Thyroid gland (tissue), 4 donors: ENCODE results near the gene CTRB2. TPM values are rescaled to one million over a fixed set of nuclear protein-coding genes. Genes with fewer than 3 reads are reported as not detected.
"Not testable (repeated sequence)": the region's sequence is repeated elsewhere in the genome, so short reads cannot be mapped to it uniquely, and the experiment has no call there.

Experiments
- DNase-seq, 2 donors: peaks; one replicate each; pipeline ENCODE4 v3.0.0-alpha.2; 2019
- H3K27ac ChIP-seq, 3 donors: fragments of 200-600 bp; sonication (generic); 1 replicate in 2 of 3; 2 replicates in 1 of 3; pipeline ENCODE4 v1.5.1; 2016 to 2019; ENCODE audit warnings: mild to moderate bottlenecking in 1 of 3, moderate library complexity in 1 of 3
- H3K27me3 ChIP-seq: fragments of 200-600 bp; sonication (generic); one replicate; pipeline ENCODE4 v1.5.1; 2019
- H3K36me3 ChIP-seq, 2 donors: fragments of 200-600 bp; sonication (generic); one replicate each; pipeline ENCODE4 v1.5.1; 2016 to 2019
- H3K4me1 ChIP-seq, 2 donors: fragments of 200-600 bp; sonication (generic); one replicate each; pipeline ENCODE4 v1.5.1; 2017 to 2019
- H3K4me3 ChIP-seq, 3 donors: fragments of 200-600 bp; sonication (generic); replicated peaks in 1 of 3; 1 replicate in 2 of 3; 2 replicates in 1 of 3; pipeline ENCODE4 v1.5.1; 2016; ENCODE audit warnings: mild to moderate bottlenecking in 1 of 3
- H3K9me3 ChIP-seq: fragments of 200-600 bp; sonication (generic); one replicate; pipeline ENCODE4 v1.5.1; 2017
- CTCF ChIP-seq, 6 experiments: fragments of 200-600 bp in 3 of 6; fragments of 450-650 bp in 3 of 6; sonication (generic) in 3 of 6; IDR thresholded peaks; one replicate each; pipeline ENCODE4 v1.5.1; 2016 to 2019; ENCODE audit warnings: antibody characterized with exemption in 6 of 6, mild to moderate bottlenecking in 2 of 6, inconsistent platforms in 1 of 6, moderate library complexity in 1 of 6
- POLR2A ChIP-seq, 2 donors: fragments of 450-650 bp; IDR thresholded peaks; one replicate each; pipeline ENCODE4 v1.6.1; 2017; ENCODE audit warnings: antibody characterized with exemption in 2 of 2, mild to moderate bottlenecking in 2 of 2, moderate library complexity in 1 of 2
- WGBS, 2 donors: methylation state at CpG; one replicate each; pipeline ENCODE4 v1.1.5; 2017; 5-methylcytosine and 5-hydroxymethylcytosine counted together
- intact Hi-C: fragments of 100-400 bp; cut with DNase I; formaldehyde crosslinking; loops from one replicate; pipeline ENCODE4 v1.15.1; 2023
- total RNA-seq, 4 donors: library from RNA; depleted of rRNA; stranded (reverse); fragments of >200 nt; gene quantifications; one replicate each; pipeline ENCODE4 v1.2.3, GENCODE V29; 2016

CTRB2 gene
- total RNA-seq, 4 donors from 2014 or later = not detected

- Histone ChIP-seq H3K9me3 (no peaks in the 10 kb centered on the region), H3K4me1 (peaks cover 0 to 11% of the 10 kb centered on the region in 2 donors), H3K36me3 (no peaks in the 10 kb centered on the region), H3K27me3 (no peaks in the 10 kb centered on the region), H3K27ac (no peak overlapping the region), H3K4me3 (no peak overlapping the region)
- intact Hi-C loops = loop anchor here (2.0 to 10.0 kb wide), 2 partner anchors 19 to 177 kb away; no protein-coding TSS in a partner anchor
- WGBS, 2 donors = 85 to 87% methylated on average over 11 of the region's 11 CpGs
- TF ChIP-seq CTCF (IDR thresholded peaks at IDR 0.05) (no peak), POLR2A (IDR thresholded peaks at IDR 0.05) (no peak)
- no peak for DNase-seq
Observed at GRCh38 chr16:75207831-75208230, 870 bp upstream of the CTRB2 start.

GRCh38 chr16:75205961-75206748 is 806 bp downstream of the CTRB2 start:
- H3K36me3 ChIP-seq, H3K9me3 ChIP-seq, H3K27me3 ChIP-seq, H3K4me3 ChIP-seq: not testable (repeated sequence)
- intact Hi-C loops = loop anchor here (2.0 to 10.0 kb wide), 2 partner anchors 21 to 179 kb away; no protein-coding TSS in a partner anchor
- WGBS, 2 donors = 24 to 74% methylated on average over 14 to 15 of the region's 25 CpGs
- peak; percentile 84 to 88 for DNase-seq
- H3K4me1 ChIP-seq = peaks cover 0 to 11% of the 10 kb centered on the region in 2 donors
- peak overlapping the region in 1 of 3 donors; percentile 6 for H3K27ac ChIP-seq

- not testable (repeated sequence) for H3K27me3 ChIP-seq, H3K36me3 ChIP-seq, H3K9me3 ChIP-seq, DNase-seq, H3K4me3 ChIP-seq, H3K27ac ChIP-seq
- WGBS, 2 donors = no CpG with 5 or more reads among the region's 19 CpGs
- intact Hi-C loops = loop anchor here (10.0 kb wide), 1 partner anchor 179 kb away; no protein-coding TSS in a partner anchor
- peaks cover 0 to 11% of the 10 kb centered on the region in 2 donors for H3K4me1 ChIP-seq
Observed at GRCh38 chr16:75205438-75205837, 1.5 kb downstream of the CTRB2 start.

GRCh38 chr16:75204905-75205304 is 2.1 kb downstream of the CTRB2 start:
- not testable (repeated sequence) for H3K27ac ChIP-seq, H3K9me3 ChIP-seq, H3K36me3 ChIP-seq, DNase-seq, H3K27me3 ChIP-seq, H3K4me3 ChIP-seq
- peaks cover 0 to 11% of the 10 kb centered on the region in 2 donors for H3K4me1 ChIP-seq
- WGBS, 2 donors = no CpG with 5 or more reads among the region's 20 CpGs
- intact Hi-C loops = loop anchor here (10.0 kb wide), 1 partner anchor 180 kb away; no protein-coding TSS in a partner anchor

GRCh38 chr16:75204410-75204758 is 2.6 kb downstream of the CTRB2 start:
- Histone ChIP-seq H3K4me3 (no peak overlapping the region), H3K36me3 (no peaks in the 10 kb centered on the region), H3K9me3 (no peaks in the 10 kb centered on the region), H3K27ac (no peak overlapping the region), H3K27me3 (no peaks in the 10 kb centered on the region), H3K4me1 (peaks cover 0 to 11% of the 10 kb centered on the region in 2 donors)
- intact Hi-C loops = loop anchor here (10.0 kb wide), 1 partner anchor 180 kb away; no protein-coding TSS in a partner anchor
- 96 to 100% methylated on average over 1 to 6 of the region's 6 CpGs for WGBS, 2 donors
- no peak for TF ChIP-seq POLR2A (IDR thresholded peaks at IDR 0.05)
- TF ChIP-seq CTCF (IDR thresholded peaks at IDR 0.05) = no peak
- DNase-seq = no peak

- 84% methylated on average over 9 to 13 of the region's 13 CpGs for WGBS, 2 donors
- Histone ChIP-seq H3K4me1 (peaks cover 0 to 11% of the 10 kb centered on the region in 2 donors), H3K9me3 (no peaks in the 10 kb centered on the region), H3K36me3 (no peaks in the 10 kb centered on the region), H3K4me3 (no peak overlapping the region), H3K27me3 (no peaks in the 10 kb centered on the region), H3K27ac (no peak overlapping the region)
- TF ChIP-seq CTCF (IDR thresholded peaks at IDR 0.05) (no peak), POLR2A (IDR thresholded peaks at IDR 0.05) (no peak)
- no peak for DNase-seq
- intact Hi-C loops = loop anchor here (10.0 kb wide), 1 partner anchor 181 kb away; no protein-coding TSS in a partner anchor
Observed at GRCh38 chr16:75203667-75204409, 3.1 kb downstream of the CTRB2 start.
